HepG2 (cell line): ENCODE measurements around the gene CAMTA1. TPM values are rescaled to one million over a fixed set of nuclear protein-coding genes. Genes with fewer than 3 reads are reported as not detected.

Experiments used
- ATAC-seq: fragments of 200-7000 bp; cut with Tn5 transposase; 3 replicates; pipeline ENCODE4 v1.9.1; 2020; ENCODE audit warnings: mild to moderate bottlenecking, moderate library complexity
- BruUV-seq: library from RNA; stranded (reverse); fragments of 400-500 nt; replicated peaks from 2 replicates; lab custom pipeline; 2021; lab: Mats Ljungman, UMichigan
- CTCF ChIA-PET: fragments of 300-600 bp; formaldehyde crosslinking; extraction: SDS; loops from one replicate; lab custom pipeline; 2021; ENCODE audit warnings: low total read pairs, inconsistent platforms, low intra/inter-chr PET ratio; lab: Yijun Ruan, JAX
- POLR2A ChIA-PET: fragments of 350-600 bp; sonication (Branson Sonifier 250); formaldehyde crosslinking; loops from one replicate; lab custom pipeline; 2020; ENCODE audit warnings: antibody characterized with exemption, inconsistent platforms; lab: Yijun Ruan, JAX
- DNase-seq: peaks from one replicate; pipeline ENCODE4 v3.0.0-alpha.2; 2015; ENCODE audit warnings: low spot score
- FAIRE-seq: peaks from 3 replicates; lab custom pipeline; 2011; peaks lifted over from hg19 to GRCh38; lab: Jason Lieb, UNC
- H2AFZ ChIP-seq: one replicate; pipeline ENCODE4 v1.6.1; 2011; ENCODE audit warnings: low read length, inconsistent platforms
- H3K27ac ChIP-seq: fragments of 300-600 bp; 3 replicates; pipeline ENCODE4 v1.8.0; 2011; ENCODE audit warnings: mixed run types, mild to moderate bottlenecking, mixed read lengths, low read length, inconsistent platforms; ENCODE audit not compliant: insufficient read depth; ENCODE audit errors: extremely low read length
- H3K27me3 ChIP-seq, 2 experiments: fragments of 200-600 bp in 1 of 2; 2 replicates in 1 of 2; 3 replicates in 1 of 2; pipeline versions ENCODE4 v1.6.0 to v1.8.0; 2011; ENCODE audit warnings: low read length in 2 of 2, mild to moderate bottlenecking in 2 of 2, moderate library complexity in 2 of 2, inconsistent platforms in 1 of 2; ENCODE audit not compliant: insufficient read depth in 2 of 2, control insufficient read depth in 1 of 2
- H3K36me3 ChIP-seq, 2 experiments: fragments of 200-600 bp in 1 of 2; replicated peaks in 1 of 2; 2 replicates in 1 of 2; 3 replicates in 1 of 2; pipeline versions ENCODE4 v1.5.1 to v1.8.0; 2011; ENCODE audit warnings: low read length in 2 of 2, inconsistent platforms in 1 of 2; ENCODE audit not compliant: insufficient read depth in 2 of 2, control insufficient read depth in 1 of 2
- H3K4me1 ChIP-seq: 2 replicates; pipeline ENCODE4 v1.5.1; 2012; ENCODE audit warnings: low read length, inconsistent platforms; ENCODE audit not compliant: insufficient read depth
- H3K4me2 ChIP-seq: 2 replicates; pipeline ENCODE4 v1.6.0; 2011; ENCODE audit warnings: low read depth, low read length, inconsistent platforms
- H3K4me3 ChIP-seq, 3 experiments: fragments of 200-600 bp in 1 of 3; sonication (generic), shearing (Covaris generic) in 1 of 3; replicated peaks in 1 of 3; 2 replicates each; pipeline ENCODE4 v1.5.1; 2011 to 2016; ENCODE audit warnings: low read length in 3 of 3, inconsistent platforms in 2 of 3, low read depth in 2 of 3, mild to moderate bottlenecking in 2 of 3, control low read depth in 1 of 3, mixed read lengths in 1 of 3; ENCODE audit not compliant: insufficient read depth in 1 of 3
- H3K79me2 ChIP-seq: one replicate; pipeline ENCODE4 v1.6.1; 2011; ENCODE audit warnings: low read length, inconsistent platforms; ENCODE audit not compliant: insufficient read depth
- H3K9ac ChIP-seq: 2 replicates; pipeline ENCODE4 v1.6.0; 2011; ENCODE audit warnings: mild to moderate bottlenecking, low read depth, low read length, inconsistent platforms; ENCODE audit not compliant: insufficient read depth
- H3K9me3 ChIP-seq: 2 replicates; pipeline ENCODE4 v1.5.1; 2012; ENCODE audit warnings: mild to moderate bottlenecking, low read length
- H4K20me1 ChIP-seq: 2 replicates; pipeline ENCODE4 v1.6.0; 2011; ENCODE audit warnings: inconsistent platforms, mild to moderate bottlenecking, low read length, moderate library complexity; ENCODE audit not compliant: insufficient read depth
- LCORL ChIP-seq, 2 experiments: fragments of 450-650 bp in 1 of 2; sonication (generic) in 1 of 2; formaldehyde crosslinking in 1 of 2; IDR thresholded peaks; 2 replicates each; pipeline versions ENCODE4 v1.5.0 to v1.6.1; 2017 to 2020; ENCODE audit warnings: antibody characterized with exemption in 1 of 2, missing genetic modification reagents in 1 of 2
- SALL2 ChIP-seq: sonication (generic); formaldehyde crosslinking; IDR thresholded peaks from 2 replicates; pipeline ENCODE4 v1.8.1; 2023; ENCODE audit warnings: mild to moderate bottlenecking, missing genetic modification reagents, inconsistent platforms
- SUZ12 ChIP-seq: fragments of 150-350 bp; IDR thresholded peaks from 2 replicates; pipeline ENCODE4 v1.6.1; 2014; ENCODE audit warnings: low read depth, low read length
- YEATS2 ChIP-seq: sonication (generic); formaldehyde crosslinking; IDR thresholded peaks from 2 replicates; pipeline ENCODE4 v1.4.0; 2020; ENCODE audit warnings: missing genetic modification reagents, borderline replicate concordance
- ZNF362 ChIP-seq: sonication (generic); formaldehyde crosslinking; IDR thresholded peaks from 2 replicates; pipeline ENCODE4 v1.4.0; 2020; ENCODE audit warnings: missing genetic modification reagents, mild to moderate bottlenecking, borderline replicate concordance
- ZNF768 ChIP-seq: sonication (generic); formaldehyde crosslinking; IDR thresholded peaks from 2 replicates; pipeline ENCODE4 v1.4.0; 2020; ENCODE audit warnings: missing genetic modification reagents
- WGBS: methylation state at CpG from one replicate; pipeline ENCODE4 v1.1.6; 2017; ENCODE audit warnings: low lambda C conversion rate; 5-methylcytosine and 5-hydroxymethylcytosine counted together
- in situ Hi-C: cut with HindIII; loops from 2 replicates; pipeline ENCODE4 v1.10.0; 2017; ENCODE audit warnings: low pct_unique_long_range_greater_than_20kb; ENCODE audit not compliant: extremely low pct_ligation_motif_present
- intact Hi-C: fragments of 100-400 bp; cut with micrococcal nuclease; formaldehyde crosslinking; loops from one replicate; pipeline ENCODE4 v1.10.0; 2022; ENCODE audit not compliant: unreplicated experiment
- polyA plus RNA-seq, 8 experiments: library from polyadenylated mRNA; depleted of rRNA in 3 of 8; stranded (reverse) in 7 of 8; unstranded in 1 of 8; fragments of >200 nt; fragmentation: Illumina TruSeq in 4 of 8; extraction: Trizol in 4 of 8; gene quantifications; 2 replicates each; pipeline versions ENCODE4 v1.2.1 to v1.2.3, GENCODE V29; 2011 to 2016; ENCODE audit warnings: low read depth in 4 of 8, missing spikeins in 1 of 8, mixed read lengths in 1 of 8; ENCODE audit not compliant: insufficient read depth in 1 of 8
- total RNA-seq, 5 experiments: library from RNA; depleted of rRNA; stranded (reverse); fragments of >200 nt; fragmentation: Illumina TruSeq; extraction: Trizol; gene quantifications; 2 replicates each; pipeline ENCODE4 v1.2.3, GENCODE V29; 2016; ENCODE audit warnings: low read depth in 1 of 5

CAMTA1 gene
- total and polyA plus RNA-seq, 2 of the 13 experiments (the other 11 are each of a cell fraction or from before 2014, with no cell fraction given) = 25.0 to 36.4 TPM

DNA sequence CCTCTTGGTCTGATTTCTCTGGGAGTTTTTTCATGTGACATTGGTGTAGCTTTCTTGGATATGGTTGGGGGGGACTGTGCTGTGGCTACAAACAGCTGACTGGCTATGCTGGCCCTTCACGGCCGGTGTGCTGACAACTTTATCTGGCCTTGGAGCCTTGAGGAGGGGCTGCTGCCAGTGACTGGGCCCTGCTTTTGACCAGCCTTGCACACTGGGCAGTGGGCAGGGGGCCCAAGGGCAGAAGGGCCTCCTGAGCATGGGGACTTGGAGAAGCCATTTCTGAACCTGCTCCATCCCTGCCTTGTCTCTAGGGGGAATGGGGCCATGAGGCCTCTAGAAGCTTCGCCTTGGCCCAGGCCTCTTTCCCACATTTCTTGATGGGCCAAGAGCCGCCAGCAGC, 139.6 kb downstream of the CAMTA1 start (continued):
- no peak for TF ChIP-seq ZNF362 (CRISPR knock-in tag)
- TF ChIP-seq SUZ12 = no peak
- no peak for TF ChIP-seq YEATS2 (CRISPR knock-in tag)
- no peak for TF ChIP-seq ZNF768 (CRISPR knock-in tag)

DNA sequence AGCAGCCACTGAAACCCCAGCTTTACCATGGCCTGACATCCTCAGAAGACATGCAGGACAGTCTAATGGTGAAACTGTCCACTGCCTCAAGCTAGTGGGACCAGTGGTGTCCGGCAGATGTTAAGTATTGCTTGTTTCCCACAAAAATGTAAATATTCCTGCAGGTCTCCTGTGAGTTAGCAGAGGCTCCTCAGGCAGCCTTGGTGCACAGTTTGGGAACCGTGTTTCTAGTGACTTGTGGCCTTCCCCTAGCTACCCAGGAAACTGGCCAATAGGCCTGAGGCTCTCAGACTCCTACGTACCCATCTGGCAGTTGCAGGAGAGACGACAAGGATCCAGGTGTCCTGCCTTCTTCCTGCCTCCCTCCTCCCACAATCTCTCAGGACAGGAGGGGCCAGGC, 142.4 kb downstream of the CAMTA1 start:
- Histone ChIP-seq H3K4me1 (no peaks in the 10 kb centered on the region), H3K9ac (no peak overlapping the region), H2AFZ (no peak overlapping the region), H3K4me3 (no peak overlapping the region), H4K20me1 (no peaks in the 10 kb centered on the region), H3K79me2 (no peaks in the 10 kb centered on the region), H3K9me3 (no peaks in the 10 kb centered on the region), H3K27me3 (peaks cover 1 to 25% of the 10 kb centered on the region in 2 experiments; a peak in 4 of 5 replicates), H3K27ac (no peak overlapping the region), H3K4me2 (no peak overlapping the region), H3K36me3 (no peaks in the 10 kb centered on the region)
- intact Hi-C loops = no loop called here
- DNase-seq (no peak), FAIRE-seq (no peak), ATAC-seq (no peak)
- TF ChIP-seq SALL2 (CRISPR knock-in tag) (no peak), LCORL (IDR thresholded peaks at IDR 0.05) (no peak), LCORL (CRISPR knock-in tag; IDR thresholded peaks at IDR 0.05) (no peak)
- BruUV-seq = no TSS peak
- ChIA-PET POLR2A (no interaction called here), CTCF (no interaction called here)
- 13% methylated on average over 3 of the region's 4 CpGs for WGBS
- in situ Hi-C loops = no loop called here
